CD1c-positive myeloid dendritic cell (primary cell): ENCODE data around the gene CERK.
"Not testable (repeated sequence)": the region's sequence is repeated elsewhere in the genome, so short reads cannot be mapped to it uniquely, and the experiment has no call there.

Experiments used
- DNase-seq: peaks from one replicate; pipeline ENCODE4 v3.0.0-alpha.2; 2016; ENCODE audit errors: extremely low spot score

The CERK gene

DNA sequence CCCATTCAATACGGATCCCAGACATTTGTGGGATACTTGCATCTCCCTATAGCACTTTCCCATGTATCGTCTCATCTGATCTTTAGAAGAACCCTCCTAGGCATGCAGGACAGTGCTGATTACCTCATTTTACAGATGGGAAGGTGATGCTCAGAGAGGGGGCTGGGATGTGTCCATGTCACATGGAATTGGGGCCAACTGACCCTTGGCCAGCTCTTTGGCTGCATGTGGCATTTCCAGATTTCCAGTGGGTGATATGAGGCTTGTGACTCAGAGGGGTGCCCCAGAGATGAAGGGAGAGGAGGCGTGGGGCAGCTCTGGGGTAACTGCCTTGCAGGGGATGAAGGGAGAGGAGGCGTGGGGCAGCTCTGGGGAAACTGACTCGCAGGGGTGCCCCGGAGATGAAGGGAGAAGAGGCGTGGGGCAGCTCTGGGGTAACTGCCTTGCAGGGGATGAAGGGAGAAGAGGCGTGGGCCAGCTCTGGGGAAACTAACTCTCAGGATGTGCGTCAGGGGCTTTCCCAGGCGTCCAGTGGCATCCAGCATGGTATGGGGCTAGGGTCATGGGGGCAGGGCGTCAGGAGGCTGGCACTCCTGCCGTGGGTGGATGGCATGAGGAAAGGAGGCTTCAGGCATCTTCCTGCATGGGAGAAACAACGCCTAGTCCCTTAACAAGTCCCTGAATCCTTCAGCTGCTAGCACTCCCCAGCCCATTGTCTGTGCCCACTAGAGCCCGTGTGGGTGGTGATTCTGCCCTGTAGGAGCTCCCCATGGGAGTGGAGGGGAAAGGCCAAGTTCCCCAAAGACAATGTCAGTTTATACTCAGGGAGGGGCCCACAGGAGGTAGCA lies 11.9 kb upstream of the CERK start:
- DNase-seq, result peak; percentile 77

- DNase-seq, result peak; percentile 50
These were observed 11.0 kb upstream of the CERK start for GRCh38 chr22:46748908-46749675.

DNA sequence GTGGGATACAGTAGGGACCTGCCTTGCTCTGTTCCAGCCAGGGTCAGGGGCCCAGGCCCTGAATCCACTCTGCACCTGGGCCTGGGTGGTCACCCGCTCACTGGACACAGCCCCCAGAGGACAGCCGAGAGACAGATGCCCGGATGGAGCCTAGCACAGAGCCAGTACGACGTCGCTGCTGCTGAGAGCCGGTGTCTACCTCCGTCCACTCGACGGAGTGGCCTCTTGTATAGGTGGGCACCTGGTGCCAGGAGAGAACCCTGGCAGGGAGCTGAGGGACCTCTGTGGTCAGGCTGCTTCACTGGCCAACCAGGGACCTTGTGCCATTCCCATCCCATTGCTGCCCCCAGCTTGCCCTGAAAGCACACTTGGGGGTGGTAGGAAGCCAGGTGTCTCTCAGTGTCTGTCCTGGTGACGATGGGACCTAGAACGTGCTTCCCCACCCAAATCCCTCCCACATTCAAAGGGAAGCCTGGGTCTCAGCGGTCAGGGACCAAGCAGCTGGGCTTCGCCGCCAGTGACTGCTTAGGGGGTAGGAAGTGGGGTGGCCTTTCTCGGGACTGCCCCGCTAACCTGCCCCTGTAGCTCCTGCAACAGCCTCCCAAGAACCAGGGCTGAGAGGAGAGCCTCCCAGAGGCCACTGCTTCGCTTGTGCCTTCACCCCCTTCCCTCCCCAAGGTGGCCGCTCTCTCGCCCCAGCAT lies 10.3 kb upstream of the CERK start:
- no peak for DNase-seq

- no peak for DNase-seq
These were observed 9.6 kb upstream of the CERK start for GRCh38 chr22:46747646-46748045.

DNA sequence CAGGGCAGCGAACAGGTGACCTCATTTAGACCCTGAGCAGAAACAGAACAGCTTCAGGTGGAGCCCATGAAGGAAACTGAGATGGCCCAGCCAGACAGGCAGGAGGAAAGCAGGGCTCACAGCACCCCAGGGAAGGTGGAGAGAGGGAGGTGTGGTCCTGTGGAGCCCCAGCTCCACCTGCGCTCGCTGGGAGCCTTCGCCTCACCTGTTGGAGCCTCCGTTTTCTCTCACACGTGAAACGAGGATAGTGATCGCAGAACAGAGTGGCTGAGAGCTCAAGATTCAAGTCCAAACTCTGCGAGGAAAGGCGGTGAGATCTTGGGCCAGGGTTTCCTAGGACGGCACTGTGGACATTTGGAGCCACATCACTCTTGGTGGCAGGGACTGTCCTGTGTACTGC lies 8.6 kb upstream of the CERK start:
- no peak for DNase-seq

DNA sequence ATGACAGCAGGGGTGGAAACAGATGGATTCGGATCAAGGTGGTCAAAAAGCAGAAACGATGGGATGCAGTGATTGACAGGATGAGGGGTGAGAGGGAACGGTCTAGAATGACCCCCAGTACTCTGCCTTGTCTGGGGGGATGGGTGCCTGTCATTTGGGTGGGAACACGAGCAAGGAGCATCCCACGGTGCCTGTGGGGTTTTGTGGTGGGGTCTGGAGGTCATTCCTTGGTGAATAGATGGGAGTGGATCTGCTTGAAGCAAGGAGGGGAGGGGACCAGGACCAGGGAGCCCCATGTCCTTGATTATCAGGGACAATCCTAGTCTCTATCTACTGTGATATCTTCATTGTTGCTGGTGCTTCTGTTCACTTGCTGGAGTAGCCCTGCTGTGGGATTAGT lies 8.1 kb upstream of the CERK start:
- DNase-seq, result no peak

DNA sequence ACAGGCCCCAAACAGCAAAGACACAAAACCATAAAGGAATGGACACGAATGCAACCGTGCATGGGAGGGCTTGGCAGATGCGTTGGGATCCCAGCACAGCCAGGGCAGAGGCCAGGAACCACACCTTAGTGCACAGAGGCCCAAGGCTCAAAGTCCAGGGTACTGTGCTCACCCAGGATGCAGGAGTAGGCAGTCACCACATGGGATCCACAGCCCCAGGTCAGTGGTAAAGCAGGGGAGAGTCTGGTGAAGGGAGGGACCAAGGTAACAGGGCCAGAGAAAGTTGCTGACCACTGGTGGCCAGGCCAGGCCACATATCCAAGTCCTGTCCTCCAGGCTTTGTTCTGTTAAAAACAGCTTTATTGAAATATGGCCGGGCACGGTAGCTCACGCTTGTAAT lies 6.5 kb upstream of the CERK start:
- no peak for DNase-seq

DNA sequence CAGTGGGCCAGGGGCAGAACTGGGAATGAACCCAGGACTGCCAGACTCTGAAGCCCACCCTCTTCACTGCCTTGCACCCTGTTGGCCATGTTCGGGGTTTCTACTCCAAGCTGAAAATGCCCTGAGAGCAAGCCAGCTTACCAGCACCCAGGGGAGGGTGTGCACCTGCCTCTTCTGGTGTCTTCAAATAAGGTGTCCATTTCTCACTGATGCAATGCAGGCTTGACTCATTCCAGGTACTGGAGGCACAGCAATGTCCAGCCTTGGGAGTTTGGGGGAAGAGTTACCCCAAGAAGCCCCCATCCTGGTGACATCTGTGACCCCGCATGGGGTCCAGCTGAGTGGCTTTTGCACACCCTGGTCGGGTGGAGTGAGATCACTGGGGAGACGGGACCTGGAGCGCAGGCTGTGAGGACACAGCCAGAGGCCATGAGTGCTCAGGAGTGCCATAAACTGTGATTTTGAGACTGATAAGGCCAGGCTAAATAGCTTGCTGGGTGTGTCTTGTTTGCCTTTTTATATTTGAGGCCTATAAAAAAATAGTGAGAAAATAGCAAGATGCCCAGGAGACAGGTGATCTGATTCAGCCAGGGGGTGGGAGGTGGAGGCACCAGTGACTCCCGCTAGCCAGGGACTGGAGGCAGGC lies 4.6 kb upstream of the CERK start:
- DNase-seq, result no peak

DNA sequence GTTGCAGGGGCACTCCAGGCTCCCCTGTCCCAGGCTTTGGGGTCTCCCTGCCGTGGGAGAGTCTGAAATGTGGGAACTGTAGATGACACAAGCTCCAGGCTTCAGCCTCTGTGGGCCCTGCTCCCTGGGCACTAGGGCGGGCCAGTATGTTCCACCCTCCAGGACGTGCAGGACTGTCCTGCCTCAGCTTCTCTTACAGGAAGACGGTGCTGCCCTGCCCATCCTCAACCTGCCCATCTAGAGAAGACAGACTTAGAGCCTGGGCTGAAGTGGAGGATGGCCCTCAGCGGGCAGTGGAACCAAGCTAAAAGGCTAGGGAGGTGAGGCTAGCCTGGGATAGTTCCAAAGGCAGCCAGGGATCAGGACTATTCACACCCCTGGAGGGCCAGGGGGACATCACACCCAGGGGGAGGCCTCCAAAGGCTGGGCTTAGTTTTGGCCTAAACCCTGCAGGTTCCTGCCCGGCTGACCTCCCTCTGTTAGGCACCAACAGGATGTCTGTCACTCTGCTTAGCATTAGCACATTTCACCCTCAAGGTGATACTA lies 4.0 kb upstream of the CERK start:
- DNase-seq, result no peak

- DNase-seq, result peak; percentile 24
These were observed 3.1 kb upstream of the CERK start for GRCh38 chr22:46740910-46741780.

DNA sequence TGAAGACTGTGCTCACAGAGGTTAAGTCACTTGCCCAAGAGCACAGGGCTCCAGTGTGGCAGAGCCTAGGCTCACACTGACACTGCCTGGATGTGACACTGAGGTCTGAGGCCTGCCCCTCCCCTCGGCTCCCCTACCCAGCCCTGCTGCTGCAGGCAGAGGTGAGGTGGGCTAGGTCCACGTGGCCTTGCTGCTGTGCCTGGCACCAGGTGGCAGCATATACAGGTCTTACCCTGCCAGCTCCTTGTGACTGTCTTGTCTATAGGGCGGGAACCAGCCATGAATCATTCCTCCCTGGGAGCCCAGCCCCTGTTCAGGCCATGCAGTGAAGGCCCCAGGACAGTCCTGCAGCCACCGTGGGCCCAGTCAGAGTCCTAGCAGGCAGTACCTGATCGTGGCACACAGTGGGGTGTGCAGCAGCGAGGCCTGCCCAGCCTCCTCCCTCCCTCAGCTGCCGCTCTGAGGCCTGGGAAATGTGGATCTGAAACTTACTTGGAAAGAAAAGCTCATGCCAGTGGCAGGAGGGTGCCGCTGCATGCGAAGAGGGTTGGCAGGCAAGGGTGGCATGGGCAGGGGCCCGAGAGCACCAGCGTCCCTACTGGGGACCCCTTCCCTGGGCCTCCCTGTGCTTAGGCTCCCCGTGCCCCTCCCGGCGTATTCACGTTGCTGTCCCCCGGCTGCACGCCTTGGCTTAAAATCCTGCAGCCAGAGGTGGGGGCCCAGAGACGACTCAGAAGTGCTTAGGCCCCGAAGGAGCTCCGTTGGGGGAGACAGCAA lies 1.2 kb upstream of the CERK start:
- DNase-seq, result peak; percentile 82

- DNase-seq, result no peak
These were observed 618 bp upstream of the CERK start for GRCh38 chr22:46738647-46739093.

DNA sequence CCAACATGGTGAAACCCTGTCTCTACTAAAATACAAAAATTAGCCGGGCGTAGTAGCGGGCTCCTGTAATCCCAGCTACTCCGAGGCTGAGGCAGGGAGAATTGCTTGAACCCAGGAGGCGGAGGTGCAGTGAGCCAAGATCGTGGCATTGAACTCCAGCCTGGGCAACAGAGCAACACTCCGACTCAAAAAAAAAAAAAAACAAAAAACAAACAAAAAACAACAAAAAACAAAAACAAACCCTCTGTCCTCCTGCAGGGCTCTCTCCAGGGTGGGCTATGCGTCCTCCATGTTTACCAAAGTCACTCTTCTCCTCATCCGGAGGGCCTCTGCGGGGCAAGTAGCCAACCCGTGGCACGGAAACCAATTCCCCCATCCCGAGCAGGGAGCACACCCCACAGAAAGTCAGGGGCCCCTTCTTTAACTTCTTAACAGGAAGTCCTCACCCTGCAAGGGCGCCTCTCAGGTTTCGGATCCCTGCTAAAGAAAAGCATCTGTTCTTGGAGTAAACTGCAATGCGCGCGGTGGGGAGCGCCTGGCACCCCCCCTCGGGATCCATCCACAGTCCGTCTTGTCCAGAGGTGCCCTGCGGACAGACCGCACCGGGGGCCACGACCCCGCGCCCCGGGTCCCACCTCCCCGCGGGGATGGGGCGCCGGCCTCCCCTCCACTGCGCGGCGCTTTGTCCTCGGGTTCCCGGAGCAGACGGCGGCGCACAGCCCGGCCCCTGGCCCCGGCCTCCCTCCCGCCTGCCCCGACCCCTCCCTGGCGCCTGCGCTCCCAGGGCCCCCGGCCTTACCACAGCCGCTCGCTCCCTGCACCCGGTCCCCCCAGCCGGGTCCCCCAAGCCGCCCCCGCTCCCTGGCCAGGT lies 712 bp downstream of the CERK start:
- peak; percentile 76 for DNase-seq

- no peak for DNase-seq
These were observed 1.3 kb downstream of the CERK start for GRCh38 chr22:46736705-46737104.

- DNase-seq, result no peak
These were observed 2.1 kb downstream of the CERK start for GRCh38 chr22:46735747-46736608.

GRCh38 chr22:46734830-46735453 lies 3.1 kb downstream of the CERK start:
- peak; percentile 74 for DNase-seq

DNA sequence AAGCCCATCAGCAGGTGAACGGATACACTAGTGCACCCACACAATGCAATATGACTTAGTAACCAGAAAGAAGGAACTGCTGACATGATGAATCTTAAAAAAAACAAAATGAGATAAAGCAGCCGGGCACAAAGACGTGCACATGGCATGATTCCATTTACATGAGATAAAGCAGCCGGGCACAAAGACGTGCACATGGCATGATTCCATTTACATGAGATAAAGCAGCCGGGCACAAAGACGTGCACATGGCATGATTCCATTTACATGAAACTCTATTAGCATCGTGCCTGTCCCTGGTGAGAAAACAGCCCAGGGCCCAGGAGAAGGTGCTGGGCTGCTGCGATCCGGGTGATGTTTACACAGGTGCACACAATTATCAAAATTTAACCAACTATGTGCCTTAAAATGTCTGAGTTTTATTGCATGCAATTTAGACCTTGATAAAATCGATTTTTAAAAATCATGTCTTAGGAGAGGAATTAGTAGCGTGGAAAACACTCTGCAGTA lies 3.8 kb downstream of the CERK start:
- not testable (repeated sequence) for DNase-seq
